K562 (cell line): ENCODE data around the gene NRG2. TPM values are rescaled to one million over a fixed set of nuclear protein-coding genes. Genes with fewer than 3 reads are reported as not detected.

Source experiments
- ATAC-seq: fragments of 200-7000 bp; cut with Tn5 transposase; 3 replicates; pipeline ENCODE4 v1.9.1; 2020; ENCODE audit warnings: moderate library complexity
- BruUV-seq: library from RNA; stranded (reverse); fragments of 400-500 nt; replicated peaks from 2 replicates; lab custom pipeline; 2021; lab: Mats Ljungman, UMichigan
- CTCF ChIA-PET: fragments of 300-600 bp; formaldehyde crosslinking; extraction: SDS; loops from one replicate; lab custom pipeline; 2021; ENCODE audit warnings: low intra/inter-chr PET ratio; lab: Yijun Ruan, JAX
- POLR2A ChIA-PET: fragments of 300-600, 350-650 bp; sonication (Branson Sonifier 250); formaldehyde crosslinking; extraction: SDS; loops from one replicate; lab custom pipeline; 2021; ENCODE audit warnings: antibody characterized with exemption, inconsistent platforms; lab: Yijun Ruan, JAX
- DNase-seq, 4 experiments: peaks; one replicate each; pipeline versions ENCODE4 v3.0.0 to v3.0.0-alpha.2; 2011 to 2018; ENCODE audit warnings: low spot score in 3 of 4, mixed read lengths in 3 of 4; ENCODE audit errors: extremely low read depth in 1 of 4
- FAIRE-seq: peaks from 2 replicates; lab custom pipeline; 2011; peaks lifted over from hg19 to GRCh38; lab: Jason Lieb, UNC
- H2AFZ ChIP-seq: 2 replicates; pipeline ENCODE4 v1.6.0; 2011; ENCODE audit warnings: low read depth, low read length, control low read depth, inconsistent platforms
- H3K27ac ChIP-seq: fragments of 200-600 bp; 3 replicates; pipeline ENCODE4 v1.8.0; 2011; ENCODE audit warnings: low read depth, mild to moderate bottlenecking, control low read depth, inconsistent platforms, low read length, moderate library complexity, mixed read lengths; ENCODE audit errors: extremely low read depth
- H3K27me3 ChIP-seq, 2 experiments: fragments of 300-600 bp in 1 of 2; 2 replicates in 1 of 2; 3 replicates in 1 of 2; pipeline versions ENCODE4 v1.6.0 to v1.8.0; 2011; ENCODE audit warnings: inconsistent platforms in 2 of 2, low read length in 2 of 2, mild to moderate bottlenecking in 1 of 2, mixed read lengths in 1 of 2, moderate library complexity in 1 of 2; ENCODE audit not compliant: control insufficient read depth in 2 of 2, insufficient read depth in 2 of 2
- H3K36me3 ChIP-seq: fragments of 300-600 bp; 3 replicates; pipeline ENCODE4 v1.8.0; 2011; ENCODE audit warnings: mild to moderate bottlenecking, low read length, inconsistent platforms; ENCODE audit not compliant: control insufficient read depth, insufficient read depth
- H3K4me1 ChIP-seq, 2 experiments: fragments of 200-600 bp in 1 of 2; replicated peaks in 1 of 2; 2 replicates in 1 of 2; 3 replicates in 1 of 2; pipeline versions ENCODE4 v1.5.1 to v1.8.0; 2011; ENCODE audit warnings: inconsistent platforms in 2 of 2, low read length in 2 of 2, mild to moderate bottlenecking in 1 of 2, mixed read lengths in 1 of 2, moderate library complexity in 1 of 2; ENCODE audit not compliant: control insufficient read depth in 2 of 2, insufficient read depth in 2 of 2
- H3K4me2 ChIP-seq: 2 replicates; pipeline ENCODE4 v1.6.1; 2011; ENCODE audit warnings: low read length, control low read depth, inconsistent platforms, mixed read lengths; ENCODE audit not compliant: insufficient read depth
- H3K4me3 ChIP-seq: fragments of 200-600 bp; sonication (generic), shearing (Covaris generic); 2 replicates; pipeline ENCODE4 v1.5.1; 2016; ENCODE audit warnings: control low read depth, inconsistent platforms
- H3K79me2 ChIP-seq: fragments of 200-600 bp; 3 replicates; pipeline ENCODE4 v1.8.0; 2011; ENCODE audit warnings: low read length, inconsistent platforms; ENCODE audit not compliant: control insufficient read depth, insufficient read depth
- H3K9ac ChIP-seq, 2 experiments: 2 replicates each; pipeline versions ENCODE4 v1.6.0 to v1.6.1; 2011; ENCODE audit warnings: low read depth in 2 of 2, low read length in 2 of 2, control low read depth in 1 of 2, inconsistent platforms in 1 of 2, mild to moderate bottlenecking in 1 of 2, mixed read lengths in 1 of 2; ENCODE audit not compliant: insufficient read depth in 1 of 2
- H3K9me1 ChIP-seq: one replicate; pipeline ENCODE4 v1.6.0; 2011; ENCODE audit warnings: inconsistent platforms, mild to moderate bottlenecking, low read length, moderate library complexity; ENCODE audit not compliant: control insufficient read depth, insufficient read depth
- H3K9me3 ChIP-seq: replicated peaks from 2 replicates; pipeline ENCODE4 v1.5.1; 2011; ENCODE audit warnings: low read depth, low read length, inconsistent platforms; ENCODE audit not compliant: control insufficient read depth, insufficient read depth
- H4K20me1 ChIP-seq: replicated peaks from 2 replicates; pipeline ENCODE4 v1.6.1; 2011; ENCODE audit warnings: low read length, inconsistent platforms, mixed read lengths; ENCODE audit not compliant: control insufficient read depth, insufficient read depth
- ESRRA ChIP-seq: fragments of 450-650 bp; IDR thresholded peaks from 2 replicates; pipeline ENCODE4 v1.6.1; 2014; ENCODE audit warnings: low read depth, mild to moderate bottlenecking, moderate library complexity, borderline replicate concordance
- HBP1 ChIP-seq: fragments of 450-650 bp; formaldehyde crosslinking; IDR thresholded peaks from 2 replicates; pipeline ENCODE4 v1.4.0; 2022; ENCODE audit warnings: missing genetic modification characterization
- HEY1 ChIP-seq: fragments of 250-450 bp; sonication (Bioruptor Pico); IDR thresholded peaks from 2 replicates; pipeline ENCODE4 v1.5.0; 2020; ENCODE audit warnings: mild to moderate bottlenecking, moderate library complexity, borderline replicate concordance
- SMARCA4 ChIP-seq: fragments of 450-650 bp; IDR thresholded peaks from 2 replicates; pipeline ENCODE4 v1.6.1; 2016
- ZBTB34 ChIP-seq: fragments of 250-450 bp; sonication (Bioruptor Pico); IDR thresholded peaks from 2 replicates; pipeline ENCODE4 v1.8.0; 2021; ENCODE audit warnings: mild to moderate bottlenecking, moderate library complexity
- ZNF280B ChIP-seq: fragments of 250-450 bp; sonication (Bioruptor Pico); IDR thresholded peaks from 2 replicates; pipeline ENCODE4 v1.5.1; 2021; ENCODE audit warnings: mild to moderate bottlenecking
- ZNF3 ChIP-seq: fragments of 250-450 bp; sonication (Bioruptor Pico); IDR thresholded peaks from 2 replicates; pipeline ENCODE4 v1.5.0; 2021; ENCODE audit warnings: mild to moderate bottlenecking, moderate library complexity
- ZNF764 ChIP-seq: fragments of 250-450 bp; sonication (Bioruptor Pico); IDR thresholded peaks from 2 replicates; pipeline ENCODE4 v1.4.0; 2020; ENCODE audit warnings: low read depth, mild to moderate bottlenecking, moderate library complexity
- ZSCAN29 ChIP-seq: fragments of 450-650 bp; IDR thresholded peaks from 2 replicates; pipeline ENCODE4 v1.6.1; 2017
- WGBS: fragments of 100-300 bp; shearing (Covaris generic); methylation state at CpG from one replicate; pipeline ENCODE4 v1.1.6; 2016; ENCODE audit warnings: low coverage, mixed read lengths; ENCODE audit not compliant: insufficient coverage; ENCODE audit errors: missing lambda C conversion rate; 5-methylcytosine and 5-hydroxymethylcytosine counted together
- in situ Hi-C: fragments of 300-500 bp; cut with MboI; formaldehyde crosslinking; loops from 4 replicates; pipeline ENCODE4 v1.15.0; 2018; ENCODE audit warnings: inconsistent platforms, mixed read lengths
- intact Hi-C: fragments of 100-400 bp; cut with micrococcal nuclease; formaldehyde crosslinking; loops from 2 replicates; pipeline ENCODE4 v1.14.2; 2022
- polyA plus RNA-seq, 8 experiments: library from polyadenylated mRNA; depleted of rRNA in 4 of 8; stranded (reverse) in 5 of 8; unstranded in 3 of 8; fragments of >200 nt; fragmentation: Nextera tagmentation in 2 of 8; fragmentation: Illumina TruSeq in 1 of 8; extraction: Ambion mirVana in 2 of 8; extraction: Trizol in 1 of 8; gene quantifications; 2 replicates each; pipeline versions ENCODE4 v1.2.1 to v1.2.3, GENCODE V29; 2011 to 2014; ENCODE audit warnings: inconsistent platforms in 1 of 8, missing spikeins in 1 of 8
- total RNA-seq, 7 experiments: library from RNA; depleted of rRNA in 6 of 7; stranded (reverse); fragments of >200 nt in 6 of 7; fragmentation: Illumina TruSeq in 2 of 7; extraction: Trizol in 2 of 7; gene quantifications; 2 replicates each; pipeline versions ENCODE4 v1.2.1 to v1.2.3, GENCODE V29; 2011 to 2021; ENCODE audit warnings: low replicate concordance in 1 of 7

The NRG2 gene
- total and polyA plus RNA-seq, 9 of the 15 experiments (the other 6 are each of a cell fraction or from before 2014, with no cell fraction given), result not detected

GRCh38 chr5:139882961-139883539 lies 160.0 kb downstream of the NRG2 start:
- TF ChIP-seq ZBTB34 (no peak), ZNF3 (CRISPR knock-in tag) (no peak), ZSCAN29 (no peak), ZNF280B (no peak), HEY1 (CRISPR knock-in tag) (no peak), HBP1 (CRISPR knock-in tag) (no peak), ZNF764 (CRISPR knock-in tag) (no peak), ESRRA (no peak), SMARCA4 (no peak)
- TF ChIP-seq, all 486 proteins: peak for 0
- peak in 2 of 4 experiments; percentile 30 to 32 for DNase-seq
- in situ Hi-C loops (no loop called here), intact Hi-C loops (no loop called here)
- H3K36me3 ChIP-seq, result no peaks in the 10 kb centered on the region
- no peaks in the 10 kb centered on the region for H3K79me2 ChIP-seq
- no peaks in the 10 kb centered on the region for H3K9me1 ChIP-seq
- peaks cover 4 to 42% of the 10 kb centered on the region in 2 experiments; a peak in 2 of 5 replicates for H3K27me3 ChIP-seq
- no peaks in the 10 kb centered on the region for H3K9me3 ChIP-seq
- peaks cover 4 to 15% of the 10 kb centered on the region in 2 experiments for H3K4me1 ChIP-seq
- no peak overlapping the region for H3K4me3 ChIP-seq
- FAIRE-seq, result no peak
- POLR2A ChIA-PET, result interaction anchor here (1.0 kb wide), 2 partner anchors 11 to 13 kb away, joined by 3 to 4 read pairs; no protein-coding TSS in a partner anchor
- 30% methylated on average over 4 of the region's 10 CpGs for WGBS
- no peaks in the 10 kb centered on the region for H4K20me1 ChIP-seq
- no peak overlapping the region for H3K4me2 ChIP-seq
- H3K9ac ChIP-seq, result 0 out of 4 replicates have a peak overlapping the region, but pooled peaks of 1 of the 2 experiments have one; percentile 36
- no peak for ATAC-seq
- BruUV-seq, result no TSS peak
- CTCF ChIA-PET, result no interaction called here
- H2AFZ ChIP-seq, result no peak overlapping the region
- H3K27ac ChIP-seq, result no peak overlapping the region
